ENCODE measurements around the gene RAP1GAP2.

The RAP1GAP2 gene

GRCh38 chr17:2980904-2981246 is 184.6 kb downstream of the RAP1GAP2 start:
- DNase-seq, result no peak
- H3K36me3 ChIP-seq (replicated peaks), result no peaks in the 10 kb centered on the region
- in situ Hi-C loops (cut with HindIII; ENCODE audit: low pct_ligation_motif_present, low sequenced_read_pairs), result no loop called here
- no peak overlapping the region for H3K27ac ChIP-seq
- no peaks in the 10 kb centered on the region for H3K27me3 ChIP-seq (replicated peaks)
- no peak for TF ChIP-seq CTCF (IDR thresholded peaks at IDR 0.05; ENCODE audit: low read depth, low read length, missing control alignments)
- no peak overlapping the region for H3K4me3 ChIP-seq (ENCODE audit: low read depth, low read length)

- in situ Hi-C loops (cut with HindIII; ENCODE audit: low pct_ligation_motif_present, low sequenced_read_pairs), result no loop called here
Measured at GRCh38 chr17:2981325-2981724, 185.1 kb downstream of the RAP1GAP2 start.

GRCh38 chr17:2982854-2983253 is 186.6 kb downstream of the RAP1GAP2 start:
- no peak for DNase-seq
- H3K36me3 ChIP-seq (replicated peaks), result no peaks in the 10 kb centered on the region
- no peak overlapping the region for H3K27ac ChIP-seq
- in situ Hi-C loops (cut with HindIII; ENCODE audit: low pct_ligation_motif_present, low sequenced_read_pairs), result no loop called here
- H3K27me3 ChIP-seq (replicated peaks), result no peaks in the 10 kb centered on the region
- H3K4me3 ChIP-seq (ENCODE audit: low read depth, low read length), result no peak overlapping the region
- peak; percentile 51 for TF ChIP-seq CTCF (IDR thresholded peaks at IDR 0.05; ENCODE audit: low read depth, low read length, missing control alignments)

More at GRCh38 chr17:2981325-2981724, 185.1 kb downstream of the RAP1GAP2 start:
- TF ChIP-seq CTCF (IDR thresholded peaks at IDR 0.05; ENCODE audit: low read depth, low read length, missing control alignments), result no peak
- DNase-seq, result no peak
- Histone ChIP-seq H3K36me3 (replicated peaks) (no peaks in the 10 kb centered on the region), H3K27me3 (replicated peaks) (no peaks in the 10 kb centered on the region), H3K4me3 (ENCODE audit: low read depth, low read length) (no peak overlapping the region), H3K27ac (no peak overlapping the region)

- no peak for TF ChIP-seq CTCF (IDR thresholded peaks at IDR 0.05; ENCODE audit: low read depth, low read length, missing control alignments)
- DNase-seq, result no peak
- no peaks in the 10 kb centered on the region for H3K36me3 ChIP-seq (replicated peaks)
- in situ Hi-C loops (cut with HindIII; ENCODE audit: low pct_ligation_motif_present, low sequenced_read_pairs), result no loop called here
- no peak overlapping the region for H3K4me3 ChIP-seq (ENCODE audit: low read depth, low read length)
- H3K27me3 ChIP-seq (replicated peaks), result no peaks in the 10 kb centered on the region
- no peak overlapping the region for H3K27ac ChIP-seq
Measured at GRCh38 chr17:2983255-2983654, 187.0 kb downstream of the RAP1GAP2 start.

- in situ Hi-C loops (cut with HindIII; ENCODE audit: low pct_ligation_motif_present, low sequenced_read_pairs), result no loop called here
Measured at GRCh38 chr17:2985318-2985717, 189.1 kb downstream of the RAP1GAP2 start.

More at GRCh38 chr17:2985318-2985717, 189.1 kb downstream of the RAP1GAP2 start:
- DNase-seq, result no peak
- Histone ChIP-seq H3K4me3 (ENCODE audit: low read depth, low read length) (no peak overlapping the region), H3K36me3 (replicated peaks) (no peaks in the 10 kb centered on the region), H3K27me3 (replicated peaks) (no peaks in the 10 kb centered on the region), H3K27ac (no peak overlapping the region)
- TF ChIP-seq CTCF (IDR thresholded peaks at IDR 0.05; ENCODE audit: low read depth, low read length, missing control alignments), result no peak
